ENCODE measurements around the gene IDH2. TPM values are rescaled to one million over a fixed set of nuclear protein-coding genes. Genes with fewer than 3 reads are reported as not detected.

The IDH2 gene
- total and polyA plus RNA-seq, 2 of the 13 experiments (the other 11 are each of a cell fraction or from before 2014, with no cell fraction given) = 121 to 145 TPM

GRCh38 chr15:90054618-90055097 lies 47.6 kb downstream of the IDH2 start (continued):
- TF ChIP-seq, protein P1, sequence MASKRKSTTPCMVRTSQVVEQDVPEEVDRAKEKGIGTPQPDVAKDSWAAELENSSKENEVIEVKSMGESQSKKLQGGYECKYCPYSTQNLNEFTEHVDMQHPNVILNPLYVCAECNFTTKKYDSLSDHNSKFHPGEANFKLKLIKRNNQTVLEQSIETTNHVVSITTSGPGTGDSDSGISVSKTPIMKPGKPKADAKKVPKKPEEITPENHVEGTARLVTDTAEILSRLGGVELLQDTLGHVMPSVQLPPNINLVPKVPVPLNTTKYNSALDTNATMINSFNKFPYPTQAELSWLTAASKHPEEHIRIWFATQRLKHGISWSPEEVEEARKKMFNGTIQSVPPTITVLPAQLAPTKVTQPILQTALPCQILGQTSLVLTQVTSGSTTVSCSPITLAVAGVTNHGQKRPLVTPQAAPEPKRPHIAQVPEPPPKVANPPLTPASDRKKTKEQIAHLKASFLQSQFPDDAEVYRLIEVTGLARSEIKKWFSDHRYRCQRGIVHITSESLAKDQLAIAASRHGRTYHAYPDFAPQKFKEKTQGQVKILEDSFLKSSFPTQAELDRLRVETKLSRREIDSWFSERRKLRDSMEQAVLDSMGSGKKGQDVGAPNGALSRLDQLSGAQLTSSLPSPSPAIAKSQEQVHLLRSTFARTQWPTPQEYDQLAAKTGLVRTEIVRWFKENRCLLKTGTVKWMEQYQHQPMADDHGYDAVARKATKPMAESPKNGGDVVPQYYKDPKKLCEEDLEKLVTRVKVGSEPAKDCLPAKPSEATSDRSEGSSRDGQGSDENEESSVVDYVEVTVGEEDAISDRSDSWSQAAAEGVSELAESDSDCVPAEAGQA (IDR thresholded peaks at IDR 0.05; ENCODE audit: low read depth) = no peak
- TF ChIP-seq, protein P1 (CRISPR knock-in tag; IDR thresholded peaks at IDR 0.05; ENCODE audit: borderline replicate concordance) = no peak
- 0 out of 2 replicates have a peak, but pooled peaks have one; percentile 44 for TF ChIP-seq ZFY (CRISPR knock-in tag; IDR thresholded peaks at IDR 0.05)
- no peak for TF ChIP-seq SIX1 (CRISPR knock-in tag; IDR thresholded peaks at IDR 0.05; ENCODE audit: borderline replicate concordance)
- no peak for TF ChIP-seq SNAPC2 (CRISPR knock-in tag; IDR thresholded peaks at IDR 0.05)
- TF ChIP-seq RFX1 (IDR thresholded peaks at IDR 0.05) = no peak
- TF ChIP-seq ZFAT (CRISPR knock-in tag; conservative IDR thresholded peaks at IDR 0.05) = no peak
- peak; percentile 20; the same call in 1 of the 2 replicates for TF ChIP-seq ZNF232 (CRISPR knock-in tag; IDR thresholded peaks at IDR 0.05; ENCODE audit: borderline replicate concordance)
- TF ChIP-seq MAFK (conservative IDR thresholded peaks at IDR 0.05 in 1 of 2, IDR thresholded peaks at IDR 0.05 in 1 of 2; ENCODE audit: low read length in 2 of 2) = no peak
- TF ChIP-seq ZNF879 (CRISPR knock-in tag; IDR thresholded peaks at IDR 0.05) = no peak
- no peak for TF ChIP-seq RNF2 (conservative IDR thresholded peaks at IDR 0.05; ENCODE audit: low read depth)
- no peak for TF ChIP-seq ZNF552 (CRISPR knock-in tag; IDR thresholded peaks at IDR 0.05; ENCODE audit: borderline replicate concordance)
- TF ChIP-seq ZFP62 (CRISPR knock-in tag; IDR thresholded peaks at IDR 0.05) = no peak
- no peak for TF ChIP-seq CBFB (CRISPR knock-in tag; IDR thresholded peaks at IDR 0.05)
- TF ChIP-seq ZNF350 (CRISPR knock-in tag; IDR thresholded peaks at IDR 0.05; ENCODE audit: borderline replicate concordance, low read depth) = peak; percentile 72; the same call in 1 of the 2 replicates
- TF ChIP-seq ZNF44 (CRISPR knock-in tag; IDR thresholded peaks at IDR 0.05) = no peak
- peak; percentile 31; the same call in 1 of the 2 replicates for TF ChIP-seq SOX13 (IDR thresholded peaks at IDR 0.05)
- peak in 1 of 2 experiments; percentile 87; a peak in 2 of 4 replicates for TF ChIP-seq SOX13 (CRISPR knock-in tag; conservative IDR thresholded peaks at IDR 0.05 in 1 of 2, IDR thresholded peaks at IDR 0.05 in 1 of 2)
- no peak for TF ChIP-seq ZNF816 (CRISPR knock-in tag; IDR thresholded peaks at IDR 0.05; ENCODE audit: borderline replicate concordance)
- TF ChIP-seq ZNF468 (CRISPR knock-in tag; IDR thresholded peaks at IDR 0.05) = no peak
- peak; percentile 68; the same call in 1 of the 2 replicates for TF ChIP-seq TBX2 (CRISPR knock-in tag; IDR thresholded peaks at IDR 0.05; ENCODE audit: borderline replicate concordance)
- TF ChIP-seq, protein P2, sequence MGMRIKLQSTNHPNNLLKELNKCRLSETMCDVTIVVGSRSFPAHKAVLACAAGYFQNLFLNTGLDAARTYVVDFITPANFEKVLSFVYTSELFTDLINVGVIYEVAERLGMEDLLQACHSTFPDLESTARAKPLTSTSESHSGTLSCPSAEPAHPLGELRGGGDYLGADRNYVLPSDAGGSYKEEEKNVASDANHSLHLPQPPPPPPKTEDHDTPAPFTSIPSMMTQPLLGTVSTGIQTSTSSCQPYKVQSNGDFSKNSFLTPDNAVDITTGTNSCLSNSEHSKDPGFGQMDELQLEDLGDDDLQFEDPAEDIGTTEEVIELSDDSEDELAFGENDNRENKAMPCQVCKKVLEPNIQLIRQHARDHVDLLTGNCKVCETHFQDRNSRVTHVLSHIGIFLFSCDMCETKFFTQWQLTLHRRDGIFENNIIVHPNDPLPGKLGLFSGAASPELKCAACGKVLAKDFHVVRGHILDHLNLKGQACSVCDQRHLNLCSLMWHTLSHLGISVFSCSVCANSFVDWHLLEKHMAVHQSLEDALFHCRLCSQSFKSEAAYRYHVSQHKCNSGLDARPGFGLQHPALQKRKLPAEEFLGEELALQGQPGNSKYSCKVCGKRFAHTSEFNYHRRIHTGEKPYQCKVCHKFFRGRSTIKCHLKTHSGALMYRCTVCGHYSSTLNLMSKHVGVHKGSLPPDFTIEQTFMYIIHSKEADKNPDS (CRISPR knock-in tag; IDR thresholded peaks at IDR 0.05) = no peak
- 0 out of 2 replicates have a peak, but pooled peaks have one; percentile 48 for TF ChIP-seq ZNF34 (CRISPR knock-in tag; IDR thresholded peaks at IDR 0.05; ENCODE audit: borderline replicate concordance)
- TF ChIP-seq NPAS2 (CRISPR knock-in tag; IDR thresholded peaks at IDR 0.05; ENCODE audit: borderline replicate concordance) = no peak
- TF ChIP-seq ARNT2 (CRISPR knock-in tag; IDR thresholded peaks at IDR 0.05; ENCODE audit: low read depth) = 0 out of 2 replicates have a peak, but pooled peaks have one; percentile 54
